ENCODE measurements around the gene ACSF2. TPM values are rescaled to one million over a fixed set of nuclear protein-coding genes. Genes with fewer than 3 reads are reported as not detected.
"Not testable (repeated sequence)": the region's sequence is repeated elsewhere in the genome, so short reads cannot be mapped to it uniquely, and the experiment has no call there.

ACSF2 gene
- total RNA-seq, 1 experiment from 2014 or later = 17.2 TPM

DNA sequence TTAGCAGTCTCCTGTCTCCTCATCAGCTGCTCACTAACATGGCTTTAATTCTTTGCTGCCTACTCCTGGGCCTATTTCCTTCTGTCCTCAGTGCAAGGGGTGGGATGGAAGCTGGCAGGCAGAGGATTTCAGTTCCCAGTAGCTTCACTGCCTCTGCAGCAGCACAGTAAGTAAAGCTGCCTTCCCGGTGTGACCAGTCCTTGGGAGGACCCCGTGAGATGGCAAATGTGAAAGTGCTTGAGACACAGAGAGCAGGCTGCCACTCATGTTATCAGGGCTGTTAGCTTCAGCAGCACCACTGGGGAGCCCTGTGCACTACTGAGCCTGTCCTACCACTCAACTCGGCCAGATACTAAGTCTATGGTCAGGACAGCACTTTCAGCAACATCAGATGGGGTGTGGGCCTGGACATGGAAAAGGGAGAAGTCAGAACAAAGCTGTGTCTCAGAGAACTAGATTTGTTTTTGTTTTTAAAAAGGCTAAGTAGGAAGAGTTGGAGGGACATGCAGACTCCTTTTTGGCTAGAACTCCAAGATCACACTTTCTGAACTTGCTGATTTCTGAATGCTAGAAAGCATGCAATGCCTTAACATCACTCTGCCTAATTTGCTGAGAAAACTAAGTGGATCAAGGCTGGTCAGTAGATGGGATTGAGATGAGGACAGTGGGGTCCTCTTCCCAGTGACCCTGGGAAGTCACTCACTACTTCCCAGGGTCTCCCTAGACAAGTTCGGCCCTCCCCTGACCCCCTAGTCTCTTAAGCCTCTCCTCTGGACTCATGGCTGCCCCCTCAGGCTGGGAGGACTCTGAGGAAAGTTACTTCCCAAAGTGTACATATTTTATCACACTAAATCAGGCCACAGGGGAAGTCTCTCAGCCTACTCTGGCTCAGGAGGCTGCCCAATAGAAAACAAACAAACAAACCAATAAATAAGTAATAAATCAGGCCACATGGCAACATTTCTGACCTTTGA, 1.1 kb downstream of the ACSF2 start:
- Histone ChIP-seq H3K4me1 (ENCODE audit: control insufficient read depth, insufficient read depth, low read length) (peaks cover 20% of the 10 kb centered on the region), H3K27ac (ENCODE audit: low read length) (peak overlapping the region; percentile 74), H3K27me3 (ENCODE audit: control insufficient read depth, insufficient read depth, low read length) (no peaks in the 10 kb centered on the region), H3K36me3 (ENCODE audit: control insufficient read depth, insufficient read depth, low read length) (no peaks in the 10 kb centered on the region; the same call in 1 of the 2 replicates), H3K4me3 (ENCODE audit: low read depth in 2 of 2, low read length in 2 of 2) (peak overlapping the region; percentile 58 to 66), H3K9me3 (ENCODE audit: control insufficient read depth, insufficient read depth, low read depth, low read length) (no peaks in the 10 kb centered on the region)
- BruUV-seq (replicated peaks) = TSS peak; percentile 69
- CTCF ChIA-PET = interaction anchor here (0.5 to 0.6 kb wide), 2 partner anchors 16 to 35 kb away, joined by 4 to 6 read pairs; no protein-coding TSS in a partner anchor
- intact Hi-C loops (cut with micrococcal nuclease; ENCODE audit: unreplicated experiment) = no loop called here
- TF ChIP-seq, protein P1, sequence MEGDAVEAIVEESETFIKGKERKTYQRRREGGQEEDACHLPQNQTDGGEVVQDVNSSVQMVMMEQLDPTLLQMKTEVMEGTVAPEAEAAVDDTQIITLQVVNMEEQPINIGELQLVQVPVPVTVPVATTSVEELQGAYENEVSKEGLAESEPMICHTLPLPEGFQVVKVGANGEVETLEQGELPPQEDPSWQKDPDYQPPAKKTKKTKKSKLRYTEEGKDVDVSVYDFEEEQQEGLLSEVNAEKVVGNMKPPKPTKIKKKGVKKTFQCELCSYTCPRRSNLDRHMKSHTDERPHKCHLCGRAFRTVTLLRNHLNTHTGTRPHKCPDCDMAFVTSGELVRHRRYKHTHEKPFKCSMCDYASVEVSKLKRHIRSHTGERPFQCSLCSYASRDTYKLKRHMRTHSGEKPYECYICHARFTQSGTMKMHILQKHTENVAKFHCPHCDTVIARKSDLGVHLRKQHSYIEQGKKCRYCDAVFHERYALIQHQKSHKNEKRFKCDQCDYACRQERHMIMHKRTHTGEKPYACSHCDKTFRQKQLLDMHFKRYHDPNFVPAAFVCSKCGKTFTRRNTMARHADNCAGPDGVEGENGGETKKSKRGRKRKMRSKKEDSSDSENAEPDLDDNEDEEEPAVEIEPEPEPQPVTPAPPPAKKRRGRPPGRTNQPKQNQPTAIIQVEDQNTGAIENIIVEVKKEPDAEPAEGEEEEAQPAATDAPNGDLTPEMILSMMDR (IDR thresholded peaks at IDR 0.05) = peak; percentile 82
- no peak for TF ChIP-seq SIN3A (IDR thresholded peaks at IDR 0.05; ENCODE audit: borderline replicate concordance, insufficient read depth, low read depth, low read length)
- in situ Hi-C loops (cut with HindIII; ENCODE audit: low pct_unique_long_range_greater_than_20kb, low sequenced_read_pairs) = no loop called here
- DNase-seq (ENCODE audit: low read depth, low spot score) = no peak
- POLR2A ChIA-PET = interaction anchor here (0.5 to 0.6 kb wide), 3 partner anchors 27 to 73 kb away, joined by 3 to 4 read pairs (median 3); no protein-coding TSS in a partner anchor
- peak; percentile 82 for ATAC-seq

DNA sequence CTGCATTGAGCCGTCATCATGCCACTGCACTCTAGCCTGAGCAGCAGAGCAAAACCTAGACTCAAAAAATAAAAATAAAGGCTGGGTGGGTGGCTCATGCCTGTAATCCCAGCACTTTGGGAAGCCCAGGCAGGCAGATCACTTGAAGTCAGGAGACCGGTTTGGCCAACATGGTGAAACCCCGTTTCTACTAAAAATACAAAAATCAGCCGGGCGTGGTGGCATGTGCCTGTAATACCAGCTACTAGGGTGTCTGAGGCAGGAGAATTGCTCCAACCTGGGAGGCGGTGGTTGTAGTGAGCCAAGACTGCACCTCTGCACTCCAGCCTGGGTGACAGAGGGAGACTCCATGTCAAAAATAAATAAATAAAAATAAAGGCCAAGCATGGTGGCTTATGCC, 2.1 kb downstream of the ACSF2 start:
- H3K9me3 ChIP-seq (ENCODE audit: control insufficient read depth, insufficient read depth, low read depth, low read length); intact Hi-C loops (cut with micrococcal nuclease; ENCODE audit: unreplicated experiment); H3K4me3 ChIP-seq (ENCODE audit: low read depth in 2 of 2, low read length in 2 of 2); POLR2A ChIA-PET; CTCF ChIA-PET; BruUV-seq (replicated peaks); H3K27ac ChIP-seq (ENCODE audit: low read length); H3K27me3 ChIP-seq (ENCODE audit: control insufficient read depth, insufficient read depth, low read length); H3K36me3 ChIP-seq (ENCODE audit: control insufficient read depth, insufficient read depth, low read length); DNase-seq (ENCODE audit: low read depth, low spot score); ATAC-seq; in situ Hi-C loops (cut with HindIII; ENCODE audit: low pct_unique_long_range_greater_than_20kb, low sequenced_read_pairs): not testable (repeated sequence)
- H3K4me1 ChIP-seq (ENCODE audit: control insufficient read depth, insufficient read depth, low read length) = peaks cover 20% of the 10 kb centered on the region

DNA sequence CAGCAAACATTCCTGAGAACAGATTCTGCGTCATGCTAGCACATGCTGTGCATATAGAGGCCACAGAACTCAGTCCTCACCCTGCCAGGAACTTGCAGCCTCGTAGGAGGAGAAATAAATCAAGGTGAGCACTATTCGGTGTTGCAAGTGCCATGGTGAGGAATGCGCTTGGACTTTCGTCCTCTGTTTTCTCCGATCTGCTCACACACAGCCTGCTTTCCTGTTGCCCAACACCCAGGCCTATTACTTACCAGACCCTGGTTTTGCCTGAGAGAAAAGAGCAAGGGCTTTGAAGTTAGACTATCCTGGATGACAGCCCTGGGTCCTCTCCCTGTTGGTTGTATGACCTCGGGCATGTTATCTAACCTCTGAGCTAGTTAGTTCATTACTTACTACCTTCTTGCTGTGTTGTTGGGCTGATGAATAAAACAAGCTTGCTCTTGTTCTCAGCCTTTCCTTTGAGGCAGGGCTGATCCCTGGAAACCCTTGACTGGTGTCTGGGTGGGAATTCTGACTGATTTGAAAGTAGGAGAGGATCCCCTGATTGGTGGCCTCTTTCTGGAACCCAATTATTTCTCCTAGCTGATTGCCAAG, 2.9 kb downstream of the ACSF2 start:
- POLR2A ChIA-PET = interaction anchor here (0.6 kb wide), 1 partner anchor 17 kb away, joined by 3 read pairs; no protein-coding TSS in a partner anchor
- CTCF ChIA-PET = interaction anchor here (0.6 to 0.7 kb wide), 2 partner anchors 32 to 49 kb away, joined by 3 to 7 read pairs; partner anchors contain the start of gene LRRC59
- no peaks in the 10 kb centered on the region; the same call in 1 of the 2 replicates for H3K36me3 ChIP-seq (ENCODE audit: control insufficient read depth, insufficient read depth, low read length)

More for the DNA sequence above, 2.9 kb downstream of the ACSF2 start:
- Histone ChIP-seq H3K9me3 (ENCODE audit: control insufficient read depth, insufficient read depth, low read depth, low read length) (no peaks in the 10 kb centered on the region), H3K27ac (ENCODE audit: low read length) (no peak overlapping the region), H3K27me3 (ENCODE audit: control insufficient read depth, insufficient read depth, low read length) (no peaks in the 10 kb centered on the region), H3K4me1 (ENCODE audit: control insufficient read depth, insufficient read depth, low read length) (peaks cover 17% of the 10 kb centered on the region), H3K4me3 (ENCODE audit: low read depth in 2 of 2, low read length in 2 of 2) (no peak overlapping the region)
- DNase-seq (ENCODE audit: low read depth, low spot score) (no peak), ATAC-seq (no peak)
- TF ChIP-seq POLR2AphosphoS5 (IDR thresholded peaks at IDR 0.05; ENCODE audit: low read depth, low read length) (no peak), SIN3A (IDR thresholded peaks at IDR 0.05; ENCODE audit: borderline replicate concordance, insufficient read depth, low read depth, low read length) (no peak)
- TF ChIP-seq, protein P1 (IDR thresholded peaks at IDR 0.05) = no peak
- TF ChIP-seq, protein P2, sequence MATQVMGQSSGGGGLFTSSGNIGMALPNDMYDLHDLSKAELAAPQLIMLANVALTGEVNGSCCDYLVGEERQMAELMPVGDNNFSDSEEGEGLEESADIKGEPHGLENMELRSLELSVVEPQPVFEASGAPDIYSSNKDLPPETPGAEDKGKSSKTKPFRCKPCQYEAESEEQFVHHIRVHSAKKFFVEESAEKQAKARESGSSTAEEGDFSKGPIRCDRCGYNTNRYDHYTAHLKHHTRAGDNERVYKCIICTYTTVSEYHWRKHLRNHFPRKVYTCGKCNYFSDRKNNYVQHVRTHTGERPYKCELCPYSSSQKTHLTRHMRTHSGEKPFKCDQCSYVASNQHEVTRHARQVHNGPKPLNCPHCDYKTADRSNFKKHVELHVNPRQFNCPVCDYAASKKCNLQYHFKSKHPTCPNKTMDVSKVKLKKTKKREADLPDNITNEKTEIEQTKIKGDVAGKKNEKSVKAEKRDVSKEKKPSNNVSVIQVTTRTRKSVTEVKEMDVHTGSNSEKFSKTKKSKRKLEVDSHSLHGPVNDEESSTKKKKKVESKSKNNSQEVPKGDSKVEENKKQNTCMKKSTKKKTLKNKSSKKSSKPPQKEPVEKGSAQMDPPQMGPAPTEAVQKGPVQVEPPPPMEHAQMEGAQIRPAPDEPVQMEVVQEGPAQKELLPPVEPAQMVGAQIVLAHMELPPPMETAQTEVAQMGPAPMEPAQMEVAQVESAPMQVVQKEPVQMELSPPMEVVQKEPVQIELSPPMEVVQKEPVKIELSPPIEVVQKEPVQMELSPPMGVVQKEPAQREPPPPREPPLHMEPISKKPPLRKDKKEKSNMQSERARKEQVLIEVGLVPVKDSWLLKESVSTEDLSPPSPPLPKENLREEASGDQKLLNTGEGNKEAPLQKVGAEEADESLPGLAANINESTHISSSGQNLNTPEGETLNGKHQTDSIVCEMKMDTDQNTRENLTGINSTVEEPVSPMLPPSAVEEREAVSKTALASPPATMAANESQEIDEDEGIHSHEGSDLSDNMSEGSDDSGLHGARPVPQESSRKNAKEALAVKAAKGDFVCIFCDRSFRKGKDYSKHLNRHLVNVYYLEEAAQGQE (IDR thresholded peaks at IDR 0.05; ENCODE audit: insufficient read depth in 1 of 2, low read depth in 2 of 2, low read length in 1 of 2) = no peak
- intact Hi-C loops (cut with micrococcal nuclease; ENCODE audit: unreplicated experiment) = no loop called here
- no TSS peak for BruUV-seq (replicated peaks)
- in situ Hi-C loops (cut with HindIII; ENCODE audit: low pct_unique_long_range_greater_than_20kb, low sequenced_read_pairs) = no loop called here

Data from Panc1 (cell line).